GM10248 (cell line): ENCODE results near the gene SMIM12.

Source experiments
- CTCF ChIA-PET: fragments of 300-600 bp; sonication (Branson Sonifier 250); formaldehyde crosslinking; extraction: SDS; loops from one replicate; lab custom pipeline; 2021; ENCODE audit warnings: antibody characterized with exemption; lab: Yijun Ruan, JAX
- POLR2A ChIA-PET: fragments of 350-650 bp; sonication (Branson Sonifier 250); formaldehyde crosslinking; extraction: SDS; loops from one replicate; lab custom pipeline; 2020; ENCODE audit warnings: antibody characterized with exemption; lab: Yijun Ruan, JAX
- DNase-seq: peaks from one replicate; pipeline ENCODE4 v3.0.0; 2012; ENCODE audit errors: extremely low spot score
- TF ChIP-seq, protein P1 (sequence below): IDR thresholded peaks from 2 replicates; pipeline ENCODE4 v1.5.1; 2012; ENCODE audit warnings: mild to moderate bottlenecking, low read depth; ENCODE audit errors: extremely low read depth, missing control alignments, control extremely low read depth

Gene SMIM12, protein sequence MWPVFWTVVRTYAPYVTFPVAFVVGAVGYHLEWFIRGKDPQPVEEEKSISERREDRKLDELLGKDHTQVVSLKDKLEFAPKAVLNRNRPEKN

DNA sequence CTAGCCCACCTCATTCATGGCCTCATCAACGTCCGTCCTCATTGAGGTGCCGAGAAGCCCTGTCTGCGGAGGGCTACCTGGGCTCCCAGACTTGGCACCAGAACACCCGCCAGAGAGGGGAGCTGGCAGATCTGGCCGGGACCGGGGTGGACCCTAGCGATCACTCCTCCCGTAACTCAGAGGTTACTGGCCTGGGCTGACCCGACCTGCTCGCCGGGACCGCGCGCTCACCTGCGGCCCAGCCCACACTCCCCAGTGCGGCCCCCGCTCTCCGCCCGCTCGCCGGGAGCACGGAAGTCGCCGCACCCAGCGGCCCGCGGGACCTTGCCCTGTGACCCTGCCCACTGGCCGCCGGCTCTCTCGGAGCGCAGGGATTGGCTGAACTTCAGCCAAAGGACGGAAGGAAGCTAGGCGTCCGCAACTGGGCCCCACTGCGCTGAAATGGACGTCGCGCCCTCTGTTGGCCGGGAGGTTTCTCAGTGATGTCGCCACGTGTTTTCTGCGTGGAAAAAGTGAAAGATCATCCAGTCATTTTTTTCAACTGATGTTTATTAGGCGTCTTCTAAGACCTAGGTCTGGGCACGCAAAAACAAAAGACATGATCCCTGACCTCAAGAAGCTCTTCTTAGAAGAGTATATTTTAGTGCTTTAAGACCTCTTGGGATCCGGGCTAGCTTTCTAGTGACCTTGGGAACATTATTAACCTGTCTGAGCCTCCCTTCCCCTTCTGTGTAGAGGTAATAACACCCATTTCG lies at the start of gene SMIM12:
TSS of gene SMIM12 (minus strand) at position 304 of the 755 bp plus-strand sequence. CDS start 3,772 bp downstream, outside the sequence.
- ChIA-PET CTCF (interaction anchor here (0.8 to 2.5 kb wide), 16 partner anchors 10 to 172 kb away, joined by 3 to 17 read pairs (median 3); partner anchors contain the start of gene ZMYM6), POLR2A (interaction anchor here (1.0 kb wide), 1 partner anchor 8 kb away, joined by 4 read pairs; no protein-coding TSS in a partner anchor)
- TF ChIP-seq, protein P1, sequence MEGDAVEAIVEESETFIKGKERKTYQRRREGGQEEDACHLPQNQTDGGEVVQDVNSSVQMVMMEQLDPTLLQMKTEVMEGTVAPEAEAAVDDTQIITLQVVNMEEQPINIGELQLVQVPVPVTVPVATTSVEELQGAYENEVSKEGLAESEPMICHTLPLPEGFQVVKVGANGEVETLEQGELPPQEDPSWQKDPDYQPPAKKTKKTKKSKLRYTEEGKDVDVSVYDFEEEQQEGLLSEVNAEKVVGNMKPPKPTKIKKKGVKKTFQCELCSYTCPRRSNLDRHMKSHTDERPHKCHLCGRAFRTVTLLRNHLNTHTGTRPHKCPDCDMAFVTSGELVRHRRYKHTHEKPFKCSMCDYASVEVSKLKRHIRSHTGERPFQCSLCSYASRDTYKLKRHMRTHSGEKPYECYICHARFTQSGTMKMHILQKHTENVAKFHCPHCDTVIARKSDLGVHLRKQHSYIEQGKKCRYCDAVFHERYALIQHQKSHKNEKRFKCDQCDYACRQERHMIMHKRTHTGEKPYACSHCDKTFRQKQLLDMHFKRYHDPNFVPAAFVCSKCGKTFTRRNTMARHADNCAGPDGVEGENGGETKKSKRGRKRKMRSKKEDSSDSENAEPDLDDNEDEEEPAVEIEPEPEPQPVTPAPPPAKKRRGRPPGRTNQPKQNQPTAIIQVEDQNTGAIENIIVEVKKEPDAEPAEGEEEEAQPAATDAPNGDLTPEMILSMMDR: peak; percentile 90
- peak; percentile 97 for DNase-seq

DNA sequence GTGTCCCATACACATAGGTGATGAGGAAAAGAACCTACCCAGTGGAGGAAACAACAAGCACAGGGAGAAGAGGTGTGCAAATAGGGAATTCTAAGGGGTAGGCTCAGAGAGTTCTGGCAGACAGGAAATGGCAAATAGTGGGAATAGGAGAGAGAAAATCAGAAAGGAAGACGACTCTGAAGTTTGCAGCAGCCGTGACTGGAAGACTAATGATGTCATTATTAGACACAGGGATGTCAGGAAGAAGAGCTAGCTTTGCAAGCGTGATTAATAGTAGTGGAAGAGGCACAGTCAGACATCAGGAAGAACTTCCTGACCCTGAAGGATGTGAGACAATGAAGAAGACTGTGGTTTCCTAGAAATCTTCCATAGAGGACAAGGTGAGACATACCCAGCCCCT lies 48.8 kb upstream of the SMIM12 start:
- ChIA-PET CTCF (no interaction called here), POLR2A (no interaction called here)
- DNase-seq: no peak
- TF ChIP-seq, protein P1: no peak

DNA sequence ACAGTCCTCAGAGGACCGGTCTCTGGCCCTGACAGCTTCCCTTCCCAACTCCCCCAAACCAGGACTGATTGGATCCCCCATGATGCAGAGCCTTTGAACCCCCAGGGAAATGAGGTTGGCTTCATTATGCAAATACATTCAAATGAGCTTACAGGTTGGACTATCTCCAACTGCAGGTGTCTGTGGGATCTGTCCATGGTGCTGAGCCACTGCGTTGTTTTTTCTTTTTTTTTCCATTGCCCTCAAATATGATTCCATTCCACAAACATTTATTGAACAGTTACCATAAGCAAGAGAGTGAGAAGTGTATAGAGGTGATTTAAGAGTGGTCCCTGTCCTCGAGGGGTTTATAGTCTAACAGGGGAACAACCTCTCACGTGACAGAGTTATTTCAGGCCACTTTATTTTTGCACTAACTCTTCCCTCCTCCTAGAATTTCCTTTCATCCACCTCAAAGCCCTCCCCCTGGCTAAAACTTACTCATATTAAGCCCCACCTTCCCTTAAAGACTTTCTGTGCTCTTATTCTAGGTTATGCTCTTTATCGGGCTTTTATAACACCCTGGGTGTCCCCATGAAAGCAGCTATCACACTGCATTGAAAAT lies 48.0 kb upstream of the SMIM12 start:
- ChIA-PET CTCF (interaction anchor here (1.0 to 1.3 kb wide), 2 partner anchors 9 to 21 kb away, joined by 3 to 4 read pairs; no protein-coding TSS in a partner anchor), POLR2A (no interaction called here)
- no peak for DNase-seq
- TF ChIP-seq, protein P1: no peak

DNA sequence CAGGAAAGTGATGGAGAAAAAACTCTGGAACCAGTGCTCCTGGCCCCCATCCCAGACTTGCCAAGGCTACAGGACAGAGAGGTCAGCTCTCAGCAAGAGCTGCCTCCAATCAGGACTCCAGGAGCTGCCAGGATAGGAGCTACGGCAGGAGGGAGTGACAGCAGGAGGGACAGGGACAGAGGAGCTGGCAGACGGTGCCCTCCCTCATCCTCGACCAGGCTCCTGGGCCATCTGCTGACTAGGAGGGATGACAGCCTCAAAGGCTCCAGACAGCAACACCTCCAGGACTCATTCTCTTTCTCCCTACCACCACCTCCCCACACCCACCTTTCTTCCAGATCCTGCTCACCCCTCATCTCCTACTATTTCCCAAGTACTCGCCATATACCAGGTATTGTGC lies 47.2 kb upstream of the SMIM12 start:
- ChIA-PET POLR2A (no interaction called here), CTCF (interaction anchor here (1.0 to 1.3 kb wide), 2 partner anchors 9 to 20 kb away, joined by 3 to 4 read pairs; no protein-coding TSS in a partner anchor)
- TF ChIP-seq, protein P1: no peak
- no peak for DNase-seq

DNA sequence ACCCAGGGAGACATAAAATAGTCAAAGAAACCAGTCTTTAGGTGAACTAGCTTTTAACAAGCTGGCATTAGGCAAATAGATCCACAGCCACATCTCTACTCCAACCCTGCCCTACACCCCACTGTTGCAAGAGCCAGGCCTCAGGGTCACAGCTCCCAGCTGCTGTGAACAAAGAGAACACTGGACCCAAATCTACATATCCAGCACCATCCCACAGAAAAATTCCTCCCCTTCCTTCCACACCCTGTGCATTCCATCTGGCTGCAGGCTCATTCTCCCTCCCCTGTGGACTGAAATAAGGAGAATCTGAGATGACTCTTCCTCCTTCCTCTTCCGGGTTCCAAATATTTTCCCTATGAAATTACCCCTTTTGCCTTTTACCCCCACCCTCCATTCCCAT lies 46.7 kb upstream of the SMIM12 start:
- ChIA-PET POLR2A (no interaction called here), CTCF (interaction anchor here (1.3 kb wide), 1 partner anchor 10 kb away, joined by 4 read pairs; no protein-coding TSS in a partner anchor)
- no peak for DNase-seq
- TF ChIP-seq, protein P1: no peak

DNA sequence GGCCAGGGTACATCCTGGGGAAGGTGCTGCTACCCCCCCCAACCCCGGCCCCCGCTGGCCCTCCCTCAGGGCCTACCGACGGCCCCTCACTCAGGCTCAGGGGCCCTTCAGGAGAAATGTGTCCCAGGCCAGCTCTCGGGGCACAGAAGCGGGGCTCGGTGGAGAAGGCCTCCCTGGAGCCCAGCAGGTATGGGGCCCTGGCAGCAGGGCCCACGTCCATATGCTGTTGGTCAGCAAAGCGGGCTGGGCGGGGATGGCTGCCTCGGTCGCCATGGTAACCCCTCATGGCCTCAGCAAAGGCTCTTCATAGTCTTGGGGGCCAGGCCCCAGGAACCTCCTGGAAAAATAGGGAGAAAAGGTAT lies 45.5 kb upstream of the SMIM12 start:
- TF ChIP-seq, protein P1: no peak
- DNase-seq: no peak
- ChIA-PET CTCF (no interaction called here), POLR2A (no interaction called here)
